ENCODE measurements around the gene ASNSD1. TPM values are rescaled to one million over a fixed set of nuclear protein-coding genes. Genes with fewer than 3 reads are reported as not detected.
"Not testable (repeated sequence)": the region's sequence is repeated elsewhere in the genome, so short reads cannot be mapped to it uniquely, and the experiment has no call there.

The ASNSD1 gene
- total RNA-seq, 1 donor from 2014 or later, result 36.5 TPM

DNA sequence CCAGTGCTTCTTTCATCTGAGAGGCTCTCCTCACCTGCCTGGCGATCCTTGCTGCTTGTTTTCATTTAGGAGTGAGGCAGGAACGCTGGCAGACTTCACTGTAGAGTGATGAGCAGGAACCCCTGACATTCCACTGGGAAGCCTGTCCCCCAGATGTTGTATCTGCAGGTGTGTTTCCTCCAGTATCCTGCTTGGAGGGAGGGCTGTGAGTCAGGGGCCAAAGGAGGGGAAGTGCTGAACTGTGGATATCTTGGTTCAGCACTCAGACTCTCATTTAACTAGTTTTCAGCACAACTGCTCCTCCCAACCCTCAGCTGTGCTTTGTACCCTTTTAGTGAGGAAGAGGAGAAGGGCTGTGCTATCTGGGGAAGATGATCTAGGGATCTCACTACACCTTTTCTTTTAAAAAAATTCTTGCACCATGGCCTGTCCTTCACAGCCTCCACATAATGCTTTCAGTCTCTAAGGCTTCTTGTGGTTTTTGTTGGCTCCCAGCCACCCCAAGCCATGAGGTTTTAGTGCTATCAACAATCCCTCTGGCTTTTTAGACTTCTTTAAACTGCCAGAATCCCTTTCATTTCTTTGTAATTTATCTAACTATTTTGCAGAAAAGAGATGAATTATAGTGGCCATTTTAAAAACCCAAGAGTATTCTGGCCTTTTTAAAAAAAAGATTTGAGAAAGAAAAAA lies 24.4 kb downstream of the ASNSD1 start:
- DNase-seq (ENCODE audit: low spot score), result no peak

GRCh38 chr2:189687796-189688195 lies 26.5 kb downstream of the ASNSD1 start:
- DNase-seq (ENCODE audit: low spot score), result not testable (repeated sequence)

GRCh38 chr2:189696223-189696622 lies 35.0 kb downstream of the ASNSD1 start:
- no peak for DNase-seq (ENCODE audit: low spot score)

DNA sequence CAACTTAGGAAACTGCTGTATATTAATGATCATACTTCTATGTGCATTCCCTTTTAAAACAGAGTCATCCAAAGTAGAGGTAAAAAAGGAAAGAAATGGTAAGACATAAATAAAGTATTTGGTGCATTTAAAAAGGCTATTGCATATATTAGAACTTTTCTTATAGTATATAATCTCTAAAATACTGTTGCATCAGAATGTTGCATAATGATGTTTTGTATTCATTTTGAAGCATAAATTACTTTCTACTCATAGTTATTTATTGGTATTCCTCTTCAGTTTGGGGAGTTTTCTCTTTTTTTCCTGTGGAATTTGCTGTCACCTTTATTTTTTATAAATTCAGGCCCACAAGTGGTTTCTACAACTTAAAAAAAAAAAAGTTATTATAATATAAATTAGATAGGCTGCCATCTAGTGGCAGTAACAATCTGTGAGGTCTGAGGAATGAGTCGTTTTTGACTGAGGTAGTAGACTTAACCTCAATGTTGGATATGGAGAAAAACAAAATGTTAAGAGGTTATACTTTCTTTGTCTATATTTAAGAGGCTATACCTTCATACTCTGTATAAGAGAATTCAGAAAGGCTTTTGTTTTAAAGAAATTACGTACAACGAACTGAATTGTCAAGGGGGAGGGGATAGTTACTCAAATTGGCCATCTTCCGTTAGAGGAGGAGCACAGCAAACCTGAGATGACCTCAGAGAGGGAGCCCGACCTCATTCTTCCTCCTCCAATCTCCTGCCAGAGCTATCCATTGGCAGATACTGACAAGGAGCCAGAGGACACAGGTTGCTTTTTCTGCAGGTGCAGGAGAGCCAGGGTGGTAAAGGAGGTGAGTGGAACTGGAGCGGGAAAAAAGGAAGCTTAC lies 37.0 kb downstream of the ASNSD1 start:
- DNase-seq (ENCODE audit: low spot score), result no peak

GRCh38 chr2:189700681-189701080 lies 39.4 kb downstream of the ASNSD1 start:
- DNase-seq (ENCODE audit: low spot score), result no peak

- no peak for DNase-seq (ENCODE audit: low spot score)
Observed at GRCh38 chr2:189702071-189702470, 40.8 kb downstream of the ASNSD1 start.

DNA sequence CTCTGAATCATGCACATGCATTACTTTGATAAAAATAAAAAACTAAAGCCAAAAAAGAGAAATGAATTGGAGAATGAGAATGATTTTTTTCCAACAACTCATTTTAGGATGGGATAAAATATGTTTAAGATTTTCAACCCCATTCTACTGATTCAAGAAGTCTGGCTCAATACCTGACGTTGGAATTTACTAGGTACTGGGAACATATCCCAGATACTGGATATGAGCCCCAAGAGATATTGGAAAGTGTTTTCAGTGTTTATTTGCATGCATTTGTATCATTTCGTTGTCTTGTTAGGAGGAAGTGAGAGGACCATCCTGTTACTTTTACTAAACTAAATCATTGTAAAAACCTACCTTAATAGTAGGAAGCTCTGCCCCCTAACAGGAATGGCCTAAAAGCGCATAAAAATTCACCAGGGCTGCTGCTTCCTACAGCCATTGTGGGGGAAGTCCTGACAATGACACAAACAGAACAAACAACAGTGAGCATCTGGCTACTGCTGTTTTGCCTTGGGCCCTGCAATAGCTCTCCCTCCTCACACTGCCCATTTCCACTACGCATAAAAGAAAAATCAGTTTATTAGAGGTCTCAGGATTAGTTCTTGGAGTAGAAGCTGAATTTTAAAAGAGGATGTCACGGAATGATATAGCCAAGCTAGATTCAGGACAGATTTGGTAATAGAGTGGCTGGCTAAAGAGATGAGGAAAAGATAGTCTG lies 48.4 kb downstream of the ASNSD1 start:
- no peak for DNase-seq (ENCODE audit: low spot score)

- DNase-seq (ENCODE audit: low spot score), result not testable (repeated sequence)
Observed at GRCh38 chr2:189717593-189717992, 56.3 kb downstream of the ASNSD1 start.

DNA sequence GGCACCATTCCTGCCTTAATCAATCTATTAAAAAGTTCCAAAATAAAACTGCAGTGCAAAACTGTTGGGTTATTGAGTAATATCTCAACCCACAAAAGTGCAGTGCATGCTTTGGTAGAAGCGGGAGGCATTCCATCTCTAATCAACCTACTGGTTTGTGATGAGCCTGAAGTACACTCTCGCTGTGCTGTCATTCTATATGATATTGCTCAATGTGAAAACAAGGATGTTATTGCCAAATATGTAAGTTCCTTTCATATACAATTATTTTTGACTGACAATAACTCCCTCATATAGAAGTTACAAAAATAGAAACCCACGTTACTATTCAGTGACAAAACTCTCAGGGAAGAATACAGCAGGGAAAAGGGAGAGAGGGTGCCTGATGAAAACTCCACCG lies 58.3 kb downstream of the ASNSD1 start:
- no peak for DNase-seq (ENCODE audit: low spot score)

Other genes starting within 250 kb of the ASNSD1 start
- gene WDR75, start 220.0 kb upstream of the ASNSD1 start, total RNA-seq, result 34.0 TPM
- gene SLC40A1, start 80.7 kb upstream of the ASNSD1 start, total RNA-seq, result 48.5 TPM
- 6.6 TPM for gene ANKAR, start 13.2 kb downstream of the ASNSD1 start, total RNA-seq
- 3.9 TPM for gene OSGEPL1, start 101.3 kb downstream of the ASNSD1 start, total RNA-seq
- 63.7 TPM for gene ORMDL1, start 122.9 kb downstream of the ASNSD1 start, total RNA-seq
- 25.6 TPM for gene PMS1, start 123.0 kb downstream of the ASNSD1 start, total RNA-seq